GM23338 (cell line): ENCODE results near the gene GALNT9. TPM values are rescaled to one million over a fixed set of nuclear protein-coding genes. Genes with fewer than 3 reads are reported as not detected.

Experiments
- ATAC-seq: fragments of 200-7000 bp; cut with Tn5 transposase; 3 replicates; pipeline ENCODE4 v1.9.1; 2020
- DNase-seq: peaks from one replicate; pipeline ENCODE4 v3.0.0-alpha.2; 2015; ENCODE audit warnings: low spot score
- H2AFZ ChIP-seq: fragments of 200-600 bp; sonication (generic); 2 replicates; pipeline ENCODE4 v1.8.0; 2016; ENCODE audit warnings: antibody characterized with exemption, mild to moderate bottlenecking, moderate library complexity
- H3F3A ChIP-seq: fragments of 200-600 bp; sonication (generic); replicated peaks from 2 replicates; pipeline ENCODE4 v1.8.0; 2017; ENCODE audit warnings: antibody characterized with exemption, mixed run types, low read depth
- H3K27ac ChIP-seq: fragments of 200-600 bp; sonication (generic); 2 replicates; pipeline ENCODE4 v1.6.1; 2016; ENCODE audit warnings: low read depth
- H3K27me3 ChIP-seq: fragments of 200-600 bp; sonication (generic); 2 replicates; pipeline ENCODE4 v1.8.0; 2016; ENCODE audit warnings: mild to moderate bottlenecking, mixed run types, moderate library complexity; ENCODE audit not compliant: insufficient read depth
- H3K36me3 ChIP-seq: fragments of 200-600 bp; sonication (generic); 2 replicates; pipeline ENCODE4 v1.8.0; 2016; ENCODE audit warnings: mild to moderate bottlenecking; ENCODE audit not compliant: insufficient read depth
- H3K4me1 ChIP-seq: fragments of 200-600 bp; sonication (generic); 2 replicates; pipeline ENCODE4 v1.8.0; 2016; ENCODE audit warnings: mild to moderate bottlenecking, moderate library complexity; ENCODE audit not compliant: insufficient read depth
- H3K4me2 ChIP-seq: fragments of 200-600 bp; sonication (generic); 2 replicates; pipeline ENCODE4 v1.7.1; 2017; ENCODE audit warnings: mixed run types
- H3K4me3 ChIP-seq: fragments of 200-600 bp; sonication (generic); 2 replicates; pipeline ENCODE4 v1.6.1; 2016; ENCODE audit warnings: mixed run types
- H3K79me2 ChIP-seq: fragments of 200-600 bp; sonication (generic); replicated peaks from 2 replicates; pipeline ENCODE4 v1.8.0; 2017; ENCODE audit warnings: mild to moderate bottlenecking; ENCODE audit not compliant: insufficient read depth
- H3K9me2 ChIP-seq: fragments of 200-600 bp; sonication (generic); 2 replicates; pipeline ENCODE4 v1.8.0; 2017; ENCODE audit not compliant: insufficient read depth
- H4K20me1 ChIP-seq: fragments of 200-600 bp; sonication (generic); replicated peaks from 2 replicates; pipeline ENCODE4 v1.8.0; 2017; ENCODE audit warnings: mild to moderate bottlenecking; ENCODE audit not compliant: insufficient read depth
- H3K27ac Mint-ChIP-seq: 2 replicates; pipeline ENCODE4 v1.8.0; 2020; ENCODE audit warnings: inconsistent platforms, mild to moderate bottlenecking, moderate library complexity, mixed read lengths
- H3K27me3 Mint-ChIP-seq: 3 replicates; pipeline ENCODE4 v1.8.0; 2022; ENCODE audit warnings: low read depth, mild to moderate bottlenecking, moderate library complexity, mixed read lengths, inconsistent platforms; ENCODE audit not compliant: insufficient read depth, poor library complexity
- H3K36me3 Mint-ChIP-seq: 3 replicates; pipeline ENCODE4 v1.8.0; 2021; ENCODE audit warnings: low read depth, mild to moderate bottlenecking, inconsistent platforms, moderate library complexity, mixed read lengths
- H3K4me1 Mint-ChIP-seq: 3 replicates; pipeline ENCODE4 v1.8.0; 2020; ENCODE audit warnings: mild to moderate bottlenecking, inconsistent platforms, mixed read lengths
- H3K4me3 Mint-ChIP-seq: 3 replicates; pipeline ENCODE4 v1.8.0; 2021; ENCODE audit warnings: moderate library complexity, mild to moderate bottlenecking, inconsistent platforms, mixed read lengths
- H3K9me3 Mint-ChIP-seq: 3 replicates; pipeline ENCODE4 v1.8.0; 2020; ENCODE audit warnings: moderate library complexity, mild to moderate bottlenecking, inconsistent platforms, mixed read lengths
- CREB1 ChIP-seq: fragments of 250-450 bp; sonication (Bioruptor Pico); IDR thresholded peaks from 2 replicates; pipeline ENCODE4 v1.5.0; 2020; ENCODE audit warnings: low read depth, mild to moderate bottlenecking, moderate library complexity
- CTCF ChIP-seq, 2 experiments: fragments of 200-600 bp in 1 of 2; sonication (generic) in 1 of 2; conservative IDR thresholded peaks; 2 replicates each; pipeline versions ENCODE4 v1.5.1 to v1.6.1; 2016 to 2017; ENCODE audit warnings: antibody characterized with exemption in 2 of 2, low read depth in 2 of 2, mild to moderate bottlenecking in 2 of 2, moderate library complexity in 1 of 2
- ETS1 ChIP-seq: IDR thresholded peaks from 2 replicates; pipeline ENCODE4 v1.6.1; 2016; ENCODE audit warnings: antibody characterized with exemption
- EZH2 ChIP-seq: fragments of 200-600 bp; sonication (generic); IDR thresholded peaks from one replicate; pipeline ENCODE4 v1.8.0; 2017; ENCODE audit warnings: antibody characterized with exemption, mild to moderate bottlenecking, low read depth; ENCODE audit not compliant: unreplicated experiment
- EZH2phosphoT487 ChIP-seq: fragments of 200-600 bp; sonication (generic); IDR thresholded peaks from one replicate; pipeline ENCODE4 v1.8.1; 2018; ENCODE audit warnings: antibody characterized with exemption; ENCODE audit not compliant: unreplicated experiment
- JUNB ChIP-seq: IDR thresholded peaks from one replicate; pipeline ENCODE4 v1.6.1; 2016; ENCODE audit warnings: antibody characterized with exemption; ENCODE audit not compliant: unreplicated experiment
- NANOG ChIP-seq: IDR thresholded peaks from 2 replicates; pipeline ENCODE4 v1.6.1; 2016; ENCODE audit warnings: antibody characterized with exemption, borderline replicate concordance
- POLR2AphosphoS5 ChIP-seq: IDR thresholded peaks from 2 replicates; pipeline ENCODE4 v1.6.1; 2016; ENCODE audit warnings: antibody characterized with exemption, low read depth
- REST ChIP-seq: IDR thresholded peaks from one replicate; pipeline ENCODE4 v1.6.1; 2018; ENCODE audit warnings: antibody characterized with exemption; ENCODE audit not compliant: unreplicated experiment
- STAT1 ChIP-seq: IDR thresholded peaks from one replicate; pipeline ENCODE4 v1.6.1; 2016; ENCODE audit warnings: antibody characterized with exemption; ENCODE audit not compliant: unreplicated experiment
- ZNF114 ChIP-seq: fragments of 250-450 bp; sonication (Bioruptor Pico); IDR thresholded peaks from 2 replicates; pipeline ENCODE4 v1.5.0; 2020; ENCODE audit warnings: mild to moderate bottlenecking, moderate library complexity
- ZNF331 ChIP-seq: fragments of 250-450 bp; sonication (Bioruptor Pico); IDR thresholded peaks from 2 replicates; pipeline ENCODE4 v1.5.0; 2020; ENCODE audit warnings: low read depth, mild to moderate bottlenecking, moderate library complexity
- ZNF462 ChIP-seq: fragments of 250-450 bp; sonication (Bioruptor Pico); IDR thresholded peaks from 2 replicates; pipeline ENCODE4 v1.5.0; 2020; ENCODE audit warnings: mild to moderate bottlenecking, moderate library complexity
- polyA plus RNA-seq: library from polyadenylated mRNA; unstranded; fragments of >200 nt; fragmentation: Nextera tagmentation; extraction: Ambion mirVana; gene quantifications from 2 replicates; pipeline ENCODE4 v1.2.1, GENCODE V29; 2016
- total RNA-seq: library from RNA; depleted of rRNA; stranded (reverse); fragments of >200 nt; shearing (Covaris generic); gene quantifications from 2 replicates; pipeline ENCODE4 v1.2.3, GENCODE V29; 2014

Gene GALNT9
- total and polyA plus RNA-seq, 2 experiments from 2014 or later: 0.81 to 2.5 TPM

- no peaks in the 10 kb centered on the region for H3K4me1 Mint-ChIP-seq
- ATAC-seq (no peak), DNase-seq (no peak)
- H3K36me3 Mint-ChIP-seq: peaks cover 3% of the 10 kb centered on the region; the same call in 2 of the 3 replicates
- no peaks in the 10 kb centered on the region for H3K4me1 ChIP-seq
- no peak overlapping the region for H3K27ac Mint-ChIP-seq
- H3F3A ChIP-seq: 0 out of 2 replicates have a peak, but pooled peaks cover 3% of the 10 kb centered on the region
- no peaks in the 10 kb centered on the region for H4K20me1 ChIP-seq
- H3K27me3 ChIP-seq: 0 out of 2 replicates have a peak, but pooled peaks cover 3% of the 10 kb centered on the region
- H3K27ac ChIP-seq: no peak overlapping the region
- H3K9me2 ChIP-seq: no peaks in the 10 kb centered on the region
- H3K79me2 ChIP-seq: no peaks in the 10 kb centered on the region
- TF ChIP-seq ZNF331 (CRISPR knock-in tag) (no peak), REST (no peak), ETS1 (no peak), STAT1 (no peak), NANOG (no peak), ZNF462 (CRISPR knock-in tag) (no peak), JUNB (no peak), EZH2phosphoT487 (no peak), EZH2 (no peak), CTCF (conservative IDR thresholded peaks at IDR 0.05; ENCODE audit: low read depth in 2 of 2) (no peak), ZNF114 (no peak), CREB1 (CRISPR knock-in tag) (no peak), POLR2AphosphoS5 (no peak)
- H3K4me2 ChIP-seq: no peak overlapping the region
- H3K4me3 Mint-ChIP-seq: no peak overlapping the region
- no peaks in the 10 kb centered on the region for H3K36me3 ChIP-seq
- no peak overlapping the region for H3K4me3 ChIP-seq
- H3K9me3 Mint-ChIP-seq: peaks cover 12% of the 10 kb centered on the region
- H2AFZ ChIP-seq: no peak overlapping the region
- H3K27me3 Mint-ChIP-seq: peaks cover 16% of the 10 kb centered on the region
Measured at GRCh38 chr12:132218527-132218875, 110.9 kb downstream of the GALNT9 start.
